GM21447 (cell line): ENCODE data around the gene MGAT5.

Experiments
- ATAC-seq: cut with Tn5 transposase; IDR thresholded peaks from one replicate; pipeline ENCODE4 v1.9.1; 2021; ENCODE audit not compliant: unreplicated experiment

The MGAT5 gene

DNA sequence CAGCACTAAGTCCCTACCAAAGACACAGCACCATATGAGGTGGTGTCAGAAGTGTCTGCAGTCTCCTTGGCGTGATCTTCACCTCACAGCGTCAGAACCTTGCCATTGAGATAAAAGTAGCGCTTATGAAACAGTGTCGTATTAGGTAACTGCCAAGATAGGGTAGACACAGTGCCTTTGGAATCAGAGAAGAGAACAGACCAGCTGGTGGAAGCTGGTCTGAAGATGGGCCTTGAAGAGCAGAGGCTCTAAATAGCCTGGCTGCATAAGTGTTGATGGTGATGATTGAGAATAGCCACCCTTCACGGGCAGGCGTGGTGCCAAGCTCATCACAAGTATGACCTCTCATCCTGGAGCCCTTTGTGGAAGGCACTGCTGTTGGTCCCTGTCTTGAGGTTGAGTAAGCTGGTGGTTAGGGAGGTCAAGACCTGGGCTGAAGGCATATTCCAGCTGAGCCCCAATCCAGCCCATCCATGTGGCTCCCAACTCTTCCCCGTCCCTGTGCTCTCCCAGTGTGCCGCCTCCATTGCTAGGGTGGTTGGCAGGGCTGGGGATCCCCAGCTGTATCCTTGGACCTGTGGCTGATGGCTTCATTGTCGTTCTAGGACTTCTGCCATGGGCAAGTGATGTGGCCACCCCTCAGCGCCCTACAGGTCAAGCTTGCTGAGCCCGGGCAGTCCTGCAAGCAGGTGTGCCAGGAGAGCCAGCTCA is 187.4 kb downstream of the MGAT5 start:
- no peak for ATAC-seq

DNA sequence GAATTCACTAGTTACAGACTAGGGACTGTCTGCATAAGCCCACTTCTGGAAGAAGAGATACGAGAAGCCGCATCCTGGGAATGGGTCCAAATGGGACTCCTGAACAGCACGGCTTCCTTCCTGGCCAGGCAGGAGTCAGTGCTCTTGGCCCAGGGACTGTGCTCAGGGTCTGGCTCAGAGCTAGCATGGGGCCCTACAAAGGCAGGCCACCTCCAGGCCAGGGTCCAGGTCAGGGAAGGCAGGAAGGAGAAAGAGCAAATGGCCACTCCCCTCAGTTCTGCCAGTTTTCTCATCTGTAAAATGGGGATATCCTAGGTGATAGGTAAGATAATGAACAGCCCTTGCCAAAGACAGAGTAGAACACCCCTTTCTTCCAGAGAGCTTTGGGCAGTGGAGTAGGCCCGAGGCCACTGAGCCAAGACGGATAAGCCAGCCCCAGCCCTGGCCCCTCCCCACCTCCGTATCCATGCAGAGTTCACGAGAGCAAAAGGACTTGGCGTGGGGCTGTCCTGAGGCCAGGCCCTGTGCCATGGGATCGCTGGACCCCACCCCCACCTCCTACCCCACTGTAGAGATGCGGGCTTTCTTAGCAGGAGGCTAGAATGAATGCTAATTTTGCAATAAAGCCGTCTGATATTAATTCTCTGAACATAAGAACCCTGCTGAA is 190.1 kb downstream of the MGAT5 start:
- no peak for ATAC-seq

DNA sequence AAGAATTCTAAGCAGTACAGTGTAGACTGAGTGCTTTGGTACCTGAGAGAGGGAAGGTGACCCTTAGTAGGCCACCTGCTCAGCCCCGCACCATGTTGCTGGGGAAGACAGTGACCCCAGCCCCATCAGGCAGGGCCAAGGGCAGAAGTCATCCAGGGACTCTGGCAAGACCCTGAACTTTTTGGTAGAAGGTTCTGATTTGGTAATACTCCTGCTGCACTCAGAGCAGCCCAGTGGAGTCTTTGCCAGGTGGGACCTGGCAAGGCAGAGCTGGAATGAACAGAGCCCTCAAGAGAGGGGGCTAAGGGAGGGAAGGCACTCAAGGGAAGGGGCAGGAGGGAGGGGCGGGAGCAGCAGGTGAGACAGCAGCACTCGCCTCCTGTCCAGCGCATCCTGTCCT is 191.2 kb downstream of the MGAT5 start:
- no peak for ATAC-seq

DNA sequence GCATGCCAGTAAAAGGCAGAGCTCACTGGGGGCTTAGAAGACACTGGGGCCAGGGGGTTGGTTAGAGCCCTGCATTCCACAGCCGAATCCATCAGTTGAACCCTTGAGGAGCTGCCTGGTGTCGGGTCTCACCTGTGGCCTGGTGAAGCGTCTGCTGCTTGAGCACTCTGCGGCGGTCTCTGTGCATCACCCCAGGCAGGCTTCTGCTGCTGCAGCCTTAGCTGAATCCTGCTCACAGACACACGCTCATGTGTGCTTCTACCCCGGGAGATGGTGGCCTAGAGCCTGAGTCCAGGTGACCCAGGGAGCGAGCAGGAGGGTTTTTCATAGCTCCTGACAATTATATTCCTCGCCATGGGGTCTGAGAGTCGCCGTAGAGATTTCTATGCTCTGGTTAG is 192.1 kb downstream of the MGAT5 start:
- ATAC-seq = no peak

DNA sequence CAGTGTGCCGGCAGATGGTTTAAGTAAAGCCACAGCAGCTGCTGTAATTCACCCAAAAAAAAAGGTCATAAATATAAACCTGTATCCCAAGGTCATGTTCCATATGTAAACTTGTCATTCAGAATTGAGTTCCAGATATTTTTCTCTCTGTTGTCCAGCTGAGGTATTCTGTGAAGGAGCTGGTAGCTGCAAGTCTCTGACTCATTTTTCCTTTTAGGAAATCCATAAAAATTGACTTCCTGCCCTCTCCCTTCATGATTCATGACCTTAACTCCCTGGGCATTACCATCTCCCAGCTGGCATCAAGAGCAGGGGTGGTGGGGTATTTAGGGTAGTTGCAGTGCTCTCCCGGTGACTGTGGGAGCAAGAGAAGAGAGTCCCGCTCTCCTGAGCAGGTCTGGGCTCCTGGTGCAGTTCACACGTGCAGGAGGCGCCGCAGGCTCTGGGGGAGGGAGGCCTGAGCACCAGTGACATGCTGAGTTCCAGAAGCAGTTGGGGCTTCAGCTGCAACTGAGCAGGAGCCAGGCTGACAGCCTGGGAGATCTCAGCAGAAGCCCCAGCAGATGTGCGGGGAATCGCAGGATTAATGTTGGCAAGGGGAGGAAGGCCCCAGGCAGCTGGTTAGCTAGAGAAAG is 192.6 kb downstream of the MGAT5 start:
- ATAC-seq = no peak

DNA sequence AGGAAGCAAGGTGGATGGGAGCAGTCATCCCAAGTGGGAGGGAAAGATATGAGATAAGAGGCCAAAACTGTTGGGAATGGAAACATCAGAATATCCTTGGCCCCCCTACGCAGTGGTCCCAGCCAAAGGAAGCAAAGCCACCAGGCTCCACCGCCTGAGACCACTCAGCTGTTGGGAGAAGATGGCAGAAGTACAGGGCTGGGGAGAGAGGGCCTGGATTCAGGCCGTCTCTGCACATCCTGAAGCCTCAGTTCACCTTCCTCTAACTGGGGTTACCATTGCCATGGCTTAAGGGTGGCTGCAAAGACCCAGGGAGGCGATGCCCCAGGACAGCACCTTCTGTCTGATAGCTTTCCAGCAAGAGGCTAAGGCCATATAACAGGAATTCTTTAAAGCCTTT is 193.8 kb downstream of the MGAT5 start:
- no peak for ATAC-seq

DNA sequence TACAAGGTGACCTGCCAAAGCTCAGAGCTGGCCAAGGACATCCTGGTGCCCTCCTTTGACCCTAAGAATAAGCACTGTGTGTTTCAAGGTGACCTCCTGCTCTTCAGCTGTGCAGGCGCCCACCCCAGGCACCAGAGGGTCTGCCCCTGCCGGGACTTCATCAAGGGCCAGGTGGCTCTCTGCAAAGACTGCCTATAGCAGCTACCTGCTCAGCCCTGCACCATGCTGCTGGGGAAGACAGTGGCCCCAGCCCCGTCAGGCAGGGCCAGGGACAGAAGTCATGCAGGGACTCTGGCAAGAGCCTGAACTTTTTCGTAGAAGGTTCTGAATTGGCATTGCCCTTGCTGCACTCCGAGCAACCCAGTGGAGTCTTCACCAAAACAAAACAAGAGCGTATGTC is 194.8 kb downstream of the MGAT5 start:
- ATAC-seq = no peak

DNA sequence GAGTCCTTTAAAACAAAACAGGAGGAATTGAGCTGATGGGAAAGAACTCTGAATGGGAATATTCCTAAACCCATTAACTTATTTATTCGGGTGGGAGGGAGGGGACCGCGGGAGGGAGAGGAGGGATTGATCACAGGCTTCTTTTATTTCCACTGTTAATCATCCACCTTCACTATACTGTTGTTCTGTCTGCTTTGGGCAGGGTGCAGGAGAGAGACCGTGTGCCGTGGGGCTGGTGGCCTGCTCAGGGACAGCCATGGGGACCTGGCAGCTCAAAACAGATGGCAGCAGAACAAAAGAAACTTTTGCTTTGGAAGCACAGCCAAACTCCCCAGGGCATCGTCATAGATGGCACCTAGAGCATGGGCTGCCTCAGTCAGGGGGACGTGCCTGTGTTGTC is 195.3 kb downstream of the MGAT5 start:
- no peak for ATAC-seq

DNA sequence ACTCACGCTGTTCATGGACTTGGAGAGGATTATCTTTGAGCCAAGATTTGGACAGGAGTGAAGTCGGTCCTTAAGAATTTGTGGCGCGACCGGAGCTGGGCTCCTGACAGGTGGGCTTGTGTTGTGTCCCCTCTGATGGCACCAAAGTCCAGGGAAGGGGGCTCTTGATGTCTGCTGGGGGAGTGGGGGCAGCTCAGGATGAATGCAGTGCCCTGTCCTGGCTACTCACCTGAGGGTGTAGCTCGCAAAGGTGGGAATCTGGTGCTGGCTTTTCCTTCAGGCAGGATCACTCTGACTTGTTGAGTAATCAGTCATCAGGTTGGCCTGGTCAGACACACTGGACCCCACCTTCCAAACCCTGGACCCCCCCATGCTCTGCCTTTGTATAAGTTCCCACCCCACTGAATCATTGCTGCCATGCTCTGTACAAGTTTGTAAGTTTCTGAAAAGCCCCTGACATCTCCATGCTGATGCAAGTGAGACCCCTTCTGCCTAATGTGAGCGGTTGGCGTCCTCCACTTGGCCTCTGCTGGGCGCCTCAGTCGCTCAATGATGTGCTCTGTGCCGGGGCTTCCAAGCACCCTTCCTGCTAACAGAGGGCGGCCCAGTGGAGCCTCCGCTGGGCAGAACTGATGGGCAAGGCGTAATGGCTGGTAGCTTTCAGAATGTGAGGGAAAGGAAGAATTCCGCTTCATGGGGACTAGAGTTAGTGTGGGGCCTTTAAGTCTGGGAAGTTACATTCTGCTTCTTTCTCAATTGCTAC is 196.1 kb downstream of the MGAT5 start:
- no peak for ATAC-seq

DNA sequence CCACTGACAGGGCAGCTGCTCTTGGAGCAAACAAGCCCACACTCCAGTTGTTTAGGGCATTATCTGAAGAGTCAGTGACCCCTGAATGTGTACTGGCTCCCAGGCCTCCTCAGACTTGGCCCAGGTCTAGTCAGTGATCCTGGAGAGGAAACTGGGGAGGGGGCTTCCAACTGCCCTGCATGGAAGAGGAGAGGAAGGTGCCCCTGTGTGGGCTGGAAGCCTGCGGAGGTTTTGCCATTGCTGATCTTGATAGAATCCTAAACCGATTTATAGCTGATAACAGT is 197.4 kb downstream of the MGAT5 start:
- ATAC-seq = no peak

DNA sequence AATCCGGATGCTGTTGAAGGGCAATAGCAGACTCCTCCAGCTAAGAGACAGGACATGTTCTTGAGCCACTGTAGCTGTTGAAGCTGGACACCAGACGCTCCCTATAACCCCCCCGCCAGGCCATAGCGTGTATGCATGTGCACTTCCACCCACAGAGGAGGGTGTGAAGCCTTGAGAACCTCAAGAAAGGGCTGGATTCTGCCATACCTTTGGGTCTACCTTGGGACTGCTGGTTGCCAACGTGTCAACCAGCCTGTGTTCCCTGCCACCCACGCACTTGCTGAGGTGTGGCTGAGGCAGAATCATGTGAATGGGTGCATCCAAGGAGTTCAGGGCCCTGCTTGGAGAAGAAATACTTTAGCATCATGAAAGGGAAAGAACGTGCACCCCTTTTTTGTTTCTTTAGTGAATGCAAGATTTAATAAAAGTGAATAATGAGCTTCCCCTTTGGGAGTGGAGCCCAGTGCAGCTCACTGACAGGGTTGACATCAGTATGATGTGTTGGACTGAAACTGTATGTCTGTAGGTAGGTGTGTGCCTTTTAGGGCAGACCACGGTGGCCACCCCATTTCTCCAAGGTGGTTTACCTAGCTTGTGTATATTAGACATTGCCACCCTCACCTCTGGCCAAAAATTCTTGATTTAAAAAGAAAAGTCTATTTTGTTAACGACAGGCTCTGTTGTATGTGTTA is 198.3 kb downstream of the MGAT5 start:
- ATAC-seq = no peak

DNA sequence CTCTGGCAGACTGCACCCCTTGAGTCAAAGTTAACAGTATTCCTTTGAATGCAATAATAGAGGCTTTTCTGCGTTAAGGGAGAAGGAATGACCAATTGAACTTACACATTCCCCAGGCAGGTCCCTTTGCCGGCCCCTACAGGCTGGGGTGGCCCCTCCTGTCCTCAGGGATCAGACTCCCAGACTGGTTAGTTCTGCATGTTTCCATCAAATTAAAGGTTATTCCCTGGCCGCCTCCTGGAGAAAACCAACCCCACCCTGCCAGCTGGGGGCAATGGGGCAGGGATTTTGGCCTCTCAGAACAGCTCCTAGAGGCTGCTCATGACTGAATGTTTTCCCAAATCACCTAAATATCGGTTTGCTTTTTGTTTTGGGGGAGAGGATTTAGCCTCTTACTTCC is 199.6 kb downstream of the MGAT5 start:
- no peak for ATAC-seq

DNA sequence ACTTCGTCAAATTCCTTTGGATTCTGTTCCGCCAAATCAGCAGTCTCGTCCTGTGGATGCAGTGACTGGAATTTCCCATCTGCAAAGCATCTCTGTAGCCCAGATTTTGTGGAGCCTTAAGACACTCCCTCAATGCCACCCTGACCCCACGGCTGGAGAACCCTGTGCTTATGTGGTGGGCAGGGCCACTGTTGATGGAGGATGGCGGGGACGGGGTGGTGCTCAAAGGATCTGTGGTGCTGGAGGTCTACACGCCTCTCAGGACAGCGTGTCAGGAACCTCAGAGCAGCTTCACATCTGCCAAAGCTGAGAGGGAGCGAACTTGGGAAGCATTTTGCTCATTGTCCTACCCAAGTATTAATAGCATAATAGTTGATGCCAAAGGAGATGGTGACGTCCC is 200.1 kb downstream of the MGAT5 start:
- no peak for ATAC-seq

DNA sequence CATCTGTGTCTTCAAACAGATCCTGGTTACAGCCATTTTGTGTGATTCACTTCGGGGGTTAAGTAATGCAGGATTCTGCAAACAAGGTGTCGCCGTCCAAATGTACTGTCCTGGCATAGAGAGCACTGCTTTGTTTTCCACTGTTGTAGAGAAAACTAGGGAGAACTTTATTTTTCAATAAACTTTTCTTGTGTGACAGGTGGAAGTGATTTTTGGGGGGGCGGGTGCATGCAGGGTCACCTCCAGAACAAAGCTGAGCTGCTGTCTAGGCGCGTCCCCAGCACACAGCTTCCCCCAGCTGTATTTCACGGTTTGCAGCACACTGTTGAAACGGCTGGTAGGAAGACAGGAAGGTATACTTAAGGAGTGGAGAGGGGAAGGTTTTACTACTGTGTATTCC is 200.6 kb downstream of the MGAT5 start:
- no peak for ATAC-seq

DNA sequence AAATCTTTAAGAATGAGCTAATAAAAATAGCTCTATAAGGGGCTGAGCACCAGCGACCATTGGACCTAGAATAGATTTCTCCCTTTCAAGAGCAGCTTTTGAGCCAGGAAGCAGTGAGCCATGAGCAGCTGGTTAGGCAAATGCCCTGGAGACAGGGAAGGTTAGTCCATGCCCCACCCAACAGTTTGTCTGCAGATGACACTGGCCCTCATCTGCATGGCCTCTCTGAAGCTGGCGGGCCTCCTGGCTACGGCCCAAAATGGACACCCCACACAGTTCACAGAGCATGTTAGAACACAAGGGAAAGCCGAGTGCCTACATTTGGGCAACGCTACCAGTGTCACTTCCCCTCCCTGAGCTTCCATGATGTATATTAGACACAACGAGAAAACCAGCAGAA is 201.1 kb downstream of the MGAT5 start:
- ATAC-seq = no peak

DNA sequence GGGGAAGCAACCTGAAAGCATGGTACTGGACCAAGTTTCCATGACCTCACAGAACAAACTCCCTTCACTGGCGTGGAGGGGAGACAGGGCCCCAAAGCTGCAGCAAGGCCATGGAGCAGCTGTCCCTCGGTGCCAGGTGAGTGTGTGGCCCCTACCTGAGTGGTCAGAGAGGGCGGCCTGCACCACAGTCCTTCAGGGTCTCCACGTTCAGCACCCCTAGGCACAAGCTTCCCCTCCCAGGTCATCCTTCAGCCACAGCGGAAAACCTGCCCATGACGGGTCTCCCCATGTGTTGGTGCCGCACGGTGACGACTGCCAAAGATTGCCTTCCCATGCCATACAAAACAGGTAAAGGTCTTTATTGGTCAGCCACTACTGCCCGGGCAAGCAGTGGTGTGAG is 201.6 kb downstream of the MGAT5 start:
- no peak for ATAC-seq

DNA sequence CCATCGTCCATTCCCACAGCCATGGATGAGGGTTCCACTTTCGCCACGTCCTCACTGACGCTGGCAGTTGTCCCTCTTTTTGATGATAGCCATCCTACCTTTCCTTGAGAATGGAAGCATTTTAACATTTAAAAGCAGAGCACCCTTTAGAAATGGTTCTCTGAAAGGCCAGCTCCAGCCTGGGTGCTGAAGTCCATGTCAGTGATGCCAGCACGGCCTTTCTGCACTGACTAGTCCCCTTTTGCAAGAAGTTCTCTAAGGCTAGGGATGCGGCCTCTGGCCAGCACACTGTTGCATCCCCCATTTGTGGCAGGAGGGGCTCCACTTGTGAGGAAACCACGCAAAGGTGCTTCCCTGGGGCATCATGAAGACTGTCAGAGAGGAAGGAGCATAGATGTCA is 203.5 kb downstream of the MGAT5 start:
- ATAC-seq = no peak

DNA sequence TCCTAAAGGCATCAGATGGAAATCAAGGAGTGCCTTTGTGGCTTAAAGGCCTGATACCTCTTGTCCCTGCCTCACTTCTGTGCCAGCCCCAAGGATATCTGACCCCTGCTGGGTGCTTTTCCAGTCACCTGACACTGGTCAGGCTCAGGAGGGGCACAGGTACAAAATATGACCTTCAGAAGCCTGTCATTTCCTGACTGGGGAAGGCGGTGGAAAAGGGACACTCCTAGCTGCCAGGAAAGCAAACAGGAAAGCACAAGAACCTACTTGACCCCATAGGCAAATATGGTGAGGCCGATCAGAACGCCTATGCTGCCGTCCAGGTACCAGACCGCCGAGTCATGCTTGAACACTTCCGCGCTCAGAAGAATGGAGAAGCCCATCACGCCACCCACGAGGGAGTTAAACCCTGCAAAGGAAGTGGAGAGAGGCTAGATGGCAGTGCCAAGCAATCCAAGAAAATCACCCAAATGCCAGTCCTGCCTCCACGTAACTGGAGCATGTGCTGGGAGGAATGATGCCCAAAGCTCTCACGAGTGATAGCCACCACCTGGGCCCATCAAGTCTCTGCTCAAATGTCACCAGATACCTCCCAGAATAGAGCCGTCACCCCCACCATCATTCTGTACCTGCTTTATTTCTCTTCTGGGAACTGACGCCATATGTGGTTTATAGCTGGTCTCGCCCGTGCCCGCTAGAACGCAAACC is 204.0 kb downstream of the MGAT5 start:
- no peak for ATAC-seq

DNA sequence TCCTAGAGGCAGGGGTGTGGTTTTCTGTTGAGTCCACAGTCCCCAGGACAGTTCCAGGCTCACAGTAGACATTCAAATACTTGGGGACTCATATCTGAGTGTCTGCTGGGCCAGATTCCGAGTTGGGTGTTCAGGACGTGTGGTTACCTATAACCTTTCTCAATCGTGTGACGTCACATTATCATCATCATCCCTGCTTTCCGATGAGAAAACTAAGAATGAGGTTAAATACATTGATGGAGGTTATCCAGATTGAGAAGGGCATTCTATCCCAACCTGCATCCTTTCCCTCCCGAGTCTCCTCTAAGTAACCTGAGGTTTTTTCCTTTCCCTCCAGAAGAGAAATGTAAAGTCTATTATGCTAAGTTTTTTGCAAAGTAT is 204.6 kb downstream of the MGAT5 start:
- ATAC-seq = no peak

DNA sequence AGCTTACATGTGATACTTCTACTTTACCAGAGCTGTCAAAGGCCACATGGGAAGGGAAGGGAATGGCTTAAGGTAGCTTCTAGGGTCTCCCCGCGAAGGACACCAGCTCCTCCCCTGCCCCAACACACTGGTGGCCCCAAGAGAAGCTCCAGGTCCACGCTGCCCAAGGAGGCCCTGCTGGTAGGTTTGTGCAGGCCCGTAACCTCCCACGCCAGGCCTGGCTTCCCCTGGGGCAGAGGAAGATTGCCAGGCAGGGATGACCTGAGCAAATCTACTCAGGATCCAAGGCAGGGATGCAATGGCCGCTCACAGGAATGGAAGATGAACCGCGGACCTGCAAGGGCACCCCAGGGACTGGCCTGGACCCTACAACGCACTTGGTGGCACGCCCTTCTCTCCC is 205.1 kb downstream of the MGAT5 start:
- no peak for ATAC-seq
